WTC11 (cell line): Measurements from ENCODE around the gene PSMD8.

Source experiments
- CREB1 ChIP-seq: sonication (generic); formaldehyde crosslinking; IDR thresholded peaks from 2 replicates; pipeline ENCODE4 v1.8.0; 2023; ENCODE audit warnings: mild to moderate bottlenecking, missing genetic modification reagents
- SMAD4 ChIP-seq: sonication (generic); formaldehyde crosslinking; IDR thresholded peaks from 2 replicates; pipeline ENCODE4 v1.8.0; 2022; ENCODE audit warnings: mild to moderate bottlenecking, missing genetic modification reagents
- TCF7 ChIP-seq: sonication (generic); formaldehyde crosslinking; IDR thresholded peaks from 2 replicates; pipeline ENCODE4 v1.8.0; 2022; ENCODE audit warnings: mild to moderate bottlenecking, low read depth, missing genetic modification reagents, moderate library complexity
- TEAD4 ChIP-seq: sonication (generic); formaldehyde crosslinking; IDR thresholded peaks from 2 replicates; pipeline ENCODE4 v1.8.0; 2022; ENCODE audit warnings: mild to moderate bottlenecking, missing genetic modification reagents
- ZBTB21 ChIP-seq: sonication (generic); formaldehyde crosslinking; IDR thresholded peaks from 2 replicates; pipeline ENCODE4 v1.8.1; 2023; ENCODE audit warnings: mild to moderate bottlenecking, missing genetic modification reagents, borderline replicate concordance
- ZNF423 ChIP-seq: fragments of 250-450 bp; sonication (Bioruptor Pico); IDR thresholded peaks from 2 replicates; pipeline ENCODE4 v2.1.2; 2022; ENCODE audit warnings: mild to moderate bottlenecking, moderate library complexity
- TF ChIP-seq, protein P1 (sequence below): fragments of 200-600 bp; IDR thresholded peaks from 2 replicates; pipeline ENCODE4 v1.8.0; 2022; ENCODE audit warnings: antibody characterized with exemption
- TF ChIP-seq, protein P2 (sequence below): sonication (generic); formaldehyde crosslinking; IDR thresholded peaks from 2 replicates; pipeline ENCODE4 v1.8.0; 2022; ENCODE audit warnings: mild to moderate bottlenecking, missing genetic modification reagents

DNA sequence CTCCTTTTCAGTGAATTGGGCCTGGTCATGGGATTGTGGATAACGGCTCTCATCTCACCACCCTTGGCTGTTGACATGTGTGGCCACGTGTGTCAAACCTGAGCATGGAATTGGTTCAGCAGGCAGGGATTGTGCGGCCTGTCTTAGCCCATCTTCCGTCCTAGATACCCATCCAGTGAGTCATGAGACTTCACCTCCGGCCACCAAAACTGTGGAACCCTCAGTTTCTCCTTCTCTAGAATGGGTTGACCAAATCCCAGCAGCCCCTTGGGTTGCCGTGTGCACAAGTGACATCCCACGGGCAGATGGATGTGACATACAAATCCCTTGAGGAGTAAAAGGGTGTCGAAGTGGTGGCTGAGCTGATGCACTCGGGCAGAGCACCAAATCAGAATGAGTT is 6.8 kb downstream of the PSMD8 start:
- TF ChIP-seq, protein P1, sequence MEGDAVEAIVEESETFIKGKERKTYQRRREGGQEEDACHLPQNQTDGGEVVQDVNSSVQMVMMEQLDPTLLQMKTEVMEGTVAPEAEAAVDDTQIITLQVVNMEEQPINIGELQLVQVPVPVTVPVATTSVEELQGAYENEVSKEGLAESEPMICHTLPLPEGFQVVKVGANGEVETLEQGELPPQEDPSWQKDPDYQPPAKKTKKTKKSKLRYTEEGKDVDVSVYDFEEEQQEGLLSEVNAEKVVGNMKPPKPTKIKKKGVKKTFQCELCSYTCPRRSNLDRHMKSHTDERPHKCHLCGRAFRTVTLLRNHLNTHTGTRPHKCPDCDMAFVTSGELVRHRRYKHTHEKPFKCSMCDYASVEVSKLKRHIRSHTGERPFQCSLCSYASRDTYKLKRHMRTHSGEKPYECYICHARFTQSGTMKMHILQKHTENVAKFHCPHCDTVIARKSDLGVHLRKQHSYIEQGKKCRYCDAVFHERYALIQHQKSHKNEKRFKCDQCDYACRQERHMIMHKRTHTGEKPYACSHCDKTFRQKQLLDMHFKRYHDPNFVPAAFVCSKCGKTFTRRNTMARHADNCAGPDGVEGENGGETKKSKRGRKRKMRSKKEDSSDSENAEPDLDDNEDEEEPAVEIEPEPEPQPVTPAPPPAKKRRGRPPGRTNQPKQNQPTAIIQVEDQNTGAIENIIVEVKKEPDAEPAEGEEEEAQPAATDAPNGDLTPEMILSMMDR, result no peak
- TF ChIP-seq SMAD4 (CRISPR knock-in tag) (no peak), ZBTB21 (no peak), ZNF423 (no peak), TEAD4 (no peak), CREB1 (CRISPR knock-in tag) (no peak), TCF7 (CRISPR knock-in tag) (no peak)
- TF ChIP-seq, protein P2, sequence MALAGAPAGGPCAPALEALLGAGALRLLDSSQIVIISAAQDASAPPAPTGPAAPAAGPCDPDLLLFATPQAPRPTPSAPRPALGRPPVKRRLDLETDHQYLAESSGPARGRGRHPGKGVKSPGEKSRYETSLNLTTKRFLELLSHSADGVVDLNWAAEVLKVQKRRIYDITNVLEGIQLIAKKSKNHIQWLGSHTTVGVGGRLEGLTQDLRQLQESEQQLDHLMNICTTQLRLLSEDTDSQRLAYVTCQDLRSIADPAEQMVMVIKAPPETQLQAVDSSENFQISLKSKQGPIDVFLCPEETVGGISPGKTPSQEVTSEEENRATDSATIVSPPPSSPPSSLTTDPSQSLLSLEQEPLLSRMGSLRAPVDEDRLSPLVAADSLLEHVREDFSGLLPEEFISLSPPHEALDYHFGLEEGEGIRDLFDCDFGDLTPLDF (CRISPR knock-in tag), result no peak
